Measurements from ENCODE around the gene BATF3.

GRCh38 chr1:212652609-212653008 is 47.0 kb downstream of the BATF3 start:
- TF ChIP-seq CTCF (IDR thresholded peaks at IDR 0.05) = no peak
- no peak for TF ChIP-seq POLR2A (IDR thresholded peaks at IDR 0.05)
